Measurements from ENCODE around the gene ANKRD44. TPM values are rescaled to one million over a fixed set of nuclear protein-coding genes. Genes with fewer than 3 reads are reported as not detected.

The ANKRD44 gene
- total RNA-seq, 1 experiment from 2014 or later = 7.8 TPM

DNA sequence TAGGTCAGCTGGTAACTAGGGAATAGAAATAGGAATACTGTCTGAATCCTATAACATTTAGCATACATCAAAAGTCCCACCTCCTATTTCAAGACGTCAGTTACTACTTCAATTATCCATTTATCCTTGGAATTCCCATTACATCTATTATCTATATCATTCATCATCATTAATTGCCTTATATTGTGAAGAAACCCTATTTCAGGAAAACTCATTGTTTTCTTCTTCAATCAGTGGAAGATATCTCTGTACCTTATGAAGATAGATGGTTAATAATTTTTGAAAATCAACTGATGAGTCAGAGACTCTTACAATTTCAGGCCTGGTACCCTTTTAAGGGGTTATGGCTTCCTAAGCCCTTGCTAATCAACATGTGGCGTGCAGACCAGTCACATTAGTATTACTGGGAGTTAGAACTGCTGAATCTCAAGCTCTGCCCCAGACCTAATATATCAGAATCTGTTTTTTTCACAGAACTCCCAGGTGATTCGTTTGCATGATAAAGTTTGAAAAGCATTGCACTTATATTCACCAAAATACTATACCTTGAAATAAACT is 314.7 kb downstream of the ANKRD44 start:
- H3K4me3 ChIP-seq (ENCODE audit: low read depth in 2 of 2, low read length in 2 of 2) = no peak overlapping the region
- no peaks in the 10 kb centered on the region for H3K27me3 ChIP-seq (ENCODE audit: control insufficient read depth, insufficient read depth, low read length)
- ATAC-seq (no peak), DNase-seq (ENCODE audit: low read depth, low spot score) (no peak)
- ChIA-PET CTCF (no interaction called here), POLR2A (no interaction called here)
- BruUV-seq (replicated peaks) = no TSS peak
- intact Hi-C loops (cut with micrococcal nuclease; ENCODE audit: unreplicated experiment) (no loop called here), in situ Hi-C loops (cut with HindIII; ENCODE audit: low pct_unique_long_range_greater_than_20kb, low sequenced_read_pairs) (no loop called here)
- no peaks in the 10 kb centered on the region for H3K4me1 ChIP-seq (ENCODE audit: control insufficient read depth, insufficient read depth, low read length)
- TF ChIP-seq POLR2AphosphoS5 (IDR thresholded peaks at IDR 0.05; ENCODE audit: low read depth, low read length) = no peak
- no peak for TF ChIP-seq SIN3A (IDR thresholded peaks at IDR 0.05; ENCODE audit: borderline replicate concordance, insufficient read depth, low read depth, low read length)
- TF ChIP-seq, protein P1, sequence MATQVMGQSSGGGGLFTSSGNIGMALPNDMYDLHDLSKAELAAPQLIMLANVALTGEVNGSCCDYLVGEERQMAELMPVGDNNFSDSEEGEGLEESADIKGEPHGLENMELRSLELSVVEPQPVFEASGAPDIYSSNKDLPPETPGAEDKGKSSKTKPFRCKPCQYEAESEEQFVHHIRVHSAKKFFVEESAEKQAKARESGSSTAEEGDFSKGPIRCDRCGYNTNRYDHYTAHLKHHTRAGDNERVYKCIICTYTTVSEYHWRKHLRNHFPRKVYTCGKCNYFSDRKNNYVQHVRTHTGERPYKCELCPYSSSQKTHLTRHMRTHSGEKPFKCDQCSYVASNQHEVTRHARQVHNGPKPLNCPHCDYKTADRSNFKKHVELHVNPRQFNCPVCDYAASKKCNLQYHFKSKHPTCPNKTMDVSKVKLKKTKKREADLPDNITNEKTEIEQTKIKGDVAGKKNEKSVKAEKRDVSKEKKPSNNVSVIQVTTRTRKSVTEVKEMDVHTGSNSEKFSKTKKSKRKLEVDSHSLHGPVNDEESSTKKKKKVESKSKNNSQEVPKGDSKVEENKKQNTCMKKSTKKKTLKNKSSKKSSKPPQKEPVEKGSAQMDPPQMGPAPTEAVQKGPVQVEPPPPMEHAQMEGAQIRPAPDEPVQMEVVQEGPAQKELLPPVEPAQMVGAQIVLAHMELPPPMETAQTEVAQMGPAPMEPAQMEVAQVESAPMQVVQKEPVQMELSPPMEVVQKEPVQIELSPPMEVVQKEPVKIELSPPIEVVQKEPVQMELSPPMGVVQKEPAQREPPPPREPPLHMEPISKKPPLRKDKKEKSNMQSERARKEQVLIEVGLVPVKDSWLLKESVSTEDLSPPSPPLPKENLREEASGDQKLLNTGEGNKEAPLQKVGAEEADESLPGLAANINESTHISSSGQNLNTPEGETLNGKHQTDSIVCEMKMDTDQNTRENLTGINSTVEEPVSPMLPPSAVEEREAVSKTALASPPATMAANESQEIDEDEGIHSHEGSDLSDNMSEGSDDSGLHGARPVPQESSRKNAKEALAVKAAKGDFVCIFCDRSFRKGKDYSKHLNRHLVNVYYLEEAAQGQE (IDR thresholded peaks at IDR 0.05; ENCODE audit: insufficient read depth in 1 of 2, low read depth in 2 of 2, low read length in 1 of 2) = no peak
- TF ChIP-seq TCF7L2 (IDR thresholded peaks at IDR 0.05; ENCODE audit: low read depth, low read length) = no peak
- TF ChIP-seq, protein P2, sequence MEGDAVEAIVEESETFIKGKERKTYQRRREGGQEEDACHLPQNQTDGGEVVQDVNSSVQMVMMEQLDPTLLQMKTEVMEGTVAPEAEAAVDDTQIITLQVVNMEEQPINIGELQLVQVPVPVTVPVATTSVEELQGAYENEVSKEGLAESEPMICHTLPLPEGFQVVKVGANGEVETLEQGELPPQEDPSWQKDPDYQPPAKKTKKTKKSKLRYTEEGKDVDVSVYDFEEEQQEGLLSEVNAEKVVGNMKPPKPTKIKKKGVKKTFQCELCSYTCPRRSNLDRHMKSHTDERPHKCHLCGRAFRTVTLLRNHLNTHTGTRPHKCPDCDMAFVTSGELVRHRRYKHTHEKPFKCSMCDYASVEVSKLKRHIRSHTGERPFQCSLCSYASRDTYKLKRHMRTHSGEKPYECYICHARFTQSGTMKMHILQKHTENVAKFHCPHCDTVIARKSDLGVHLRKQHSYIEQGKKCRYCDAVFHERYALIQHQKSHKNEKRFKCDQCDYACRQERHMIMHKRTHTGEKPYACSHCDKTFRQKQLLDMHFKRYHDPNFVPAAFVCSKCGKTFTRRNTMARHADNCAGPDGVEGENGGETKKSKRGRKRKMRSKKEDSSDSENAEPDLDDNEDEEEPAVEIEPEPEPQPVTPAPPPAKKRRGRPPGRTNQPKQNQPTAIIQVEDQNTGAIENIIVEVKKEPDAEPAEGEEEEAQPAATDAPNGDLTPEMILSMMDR (IDR thresholded peaks at IDR 0.05) = no peak
- H3K36me3 ChIP-seq (ENCODE audit: control insufficient read depth, insufficient read depth, low read length) = no peaks in the 10 kb centered on the region
- no peaks in the 10 kb centered on the region for H3K9me3 ChIP-seq (ENCODE audit: control insufficient read depth, insufficient read depth, low read depth, low read length)
- no peak overlapping the region for H3K27ac ChIP-seq (ENCODE audit: low read length)

DNA sequence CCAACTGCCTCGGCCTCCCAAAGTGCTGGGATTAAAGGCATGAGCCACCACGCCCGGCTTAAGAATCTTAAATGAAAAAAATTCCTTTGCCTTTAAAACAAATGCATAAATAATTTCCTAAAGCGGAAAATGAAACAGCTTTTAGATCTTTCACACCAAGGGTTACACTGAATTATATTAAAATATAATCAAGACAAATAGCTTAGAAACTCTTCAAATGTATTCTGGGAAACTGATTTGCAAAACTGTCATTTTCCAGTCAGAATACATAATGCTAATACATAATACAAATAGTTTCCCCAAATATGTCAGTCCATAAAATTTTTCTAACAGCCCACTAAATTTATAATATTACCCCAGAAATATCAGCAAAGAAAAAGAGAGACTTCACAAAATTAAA is 315.8 kb downstream of the ANKRD44 start:
- H3K9me3 ChIP-seq (ENCODE audit: control insufficient read depth, insufficient read depth, low read depth, low read length) = no peaks in the 10 kb centered on the region
- in situ Hi-C loops (cut with HindIII; ENCODE audit: low pct_unique_long_range_greater_than_20kb, low sequenced_read_pairs) = no loop called here
- H3K27me3 ChIP-seq (ENCODE audit: control insufficient read depth, insufficient read depth, low read length) = no peaks in the 10 kb centered on the region
- no peak for DNase-seq (ENCODE audit: low read depth, low spot score)
- TF ChIP-seq SIN3A (IDR thresholded peaks at IDR 0.05; ENCODE audit: borderline replicate concordance, insufficient read depth, low read depth, low read length) (no peak), TCF7L2 (IDR thresholded peaks at IDR 0.05; ENCODE audit: low read depth, low read length) (no peak), POLR2AphosphoS5 (IDR thresholded peaks at IDR 0.05; ENCODE audit: low read depth, low read length) (no peak)
- TF ChIP-seq, protein P1 (IDR thresholded peaks at IDR 0.05; ENCODE audit: insufficient read depth in 1 of 2, low read depth in 2 of 2, low read length in 1 of 2) = no peak
- TF ChIP-seq, protein P2 (IDR thresholded peaks at IDR 0.05) = no peak
- H3K4me1 ChIP-seq (ENCODE audit: control insufficient read depth, insufficient read depth, low read length) = no peaks in the 10 kb centered on the region
- ChIA-PET POLR2A (no interaction called here), CTCF (no interaction called here)
- intact Hi-C loops (cut with micrococcal nuclease; ENCODE audit: unreplicated experiment) = no loop called here
- BruUV-seq (replicated peaks) = no TSS peak
- H3K36me3 ChIP-seq (ENCODE audit: control insufficient read depth, insufficient read depth, low read length) = no peaks in the 10 kb centered on the region
- H3K4me3 ChIP-seq (ENCODE audit: low read depth in 2 of 2, low read length in 2 of 2) = no peak overlapping the region
- no peak overlapping the region for H3K27ac ChIP-seq (ENCODE audit: low read length)
- ATAC-seq = no peak
